ENCODE results near the gene ASXL1. TPM values are rescaled to one million over a fixed set of nuclear protein-coding genes. Genes with fewer than 3 reads are reported as not detected.

The ASXL1 gene
- polyA plus RNA-seq, 3 donors: 1.8 to 47.1 (median 2.8) TPM

DNA sequence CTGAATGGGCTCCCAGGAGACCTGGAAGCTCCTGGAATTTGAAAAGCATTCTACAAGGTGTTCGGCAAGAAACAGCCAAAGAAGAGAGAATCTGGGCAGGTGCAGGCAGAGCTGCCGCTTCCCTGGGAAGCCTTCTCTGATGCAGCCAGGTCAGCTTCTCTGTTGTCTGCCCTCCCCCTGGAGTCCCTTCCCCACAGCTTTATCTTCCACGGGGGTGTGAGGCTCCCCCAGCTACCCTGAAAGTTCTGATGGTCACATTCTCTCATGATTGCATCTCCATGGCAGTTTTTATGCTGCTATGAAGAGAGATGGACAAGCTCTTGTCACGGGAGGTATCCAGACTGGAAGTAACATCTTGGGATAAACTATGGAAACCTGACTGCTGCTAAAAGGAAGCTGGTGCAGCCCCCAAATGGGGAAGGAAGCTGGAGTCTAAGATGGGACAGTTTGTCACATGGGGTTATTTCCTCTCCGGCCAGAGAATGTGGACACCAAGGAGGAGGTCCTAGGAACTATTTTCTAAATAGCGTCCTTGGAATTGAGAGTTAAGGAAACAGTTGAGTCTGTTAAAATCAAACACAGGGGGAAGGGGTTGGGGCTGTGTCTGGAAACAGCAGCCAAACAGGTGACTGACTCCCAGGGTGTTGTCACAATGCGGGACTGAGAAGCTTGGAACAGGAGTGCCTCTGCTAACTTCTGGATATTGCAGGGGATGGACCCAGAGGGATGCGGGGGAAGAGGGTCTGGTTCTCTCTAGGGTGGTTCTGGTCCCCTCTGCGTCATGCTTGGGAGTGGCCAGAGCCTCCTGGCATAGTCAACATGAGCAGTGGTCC, 91.1 kb downstream of the ASXL1 start:
- Histone ChIP-seq H3K4me3 (replicated peaks in 1 of 3; ENCODE audit: low read depth in 2 of 3, low read length in 3 of 3) (peak overlapping the region in 1 of 3 experiments; percentile 50), H3K4me2 (replicated peaks; ENCODE audit: extremely low read depth, low read length, poor library complexity, severe bottlenecking) (peak overlapping the region; percentile 45), H4K20me1 (ENCODE audit: insufficient read depth, low read length) (peaks cover 36% of the 10 kb centered on the region), H3K4me1 (ENCODE audit: control insufficient read depth in 1 of 2, insufficient read depth in 2 of 2, low read length in 2 of 2) (peaks cover 23 to 26% of the 10 kb centered on the region in 2 donors), H3K9ac (ENCODE audit: insufficient read depth, low read length, poor library complexity, severe bottlenecking) (no peak overlapping the region), H3K27ac (ENCODE audit: low read depth in 1 of 2, low read length in 2 of 2) (peak overlapping the region; percentile 20 to 52), H3K27me3 (ENCODE audit: control insufficient read depth in 2 of 2, insufficient read depth in 2 of 2, low read length in 2 of 2) (no peaks in the 10 kb centered on the region), H3K36me3 (replicated peaks in 1 of 2; ENCODE audit: control insufficient read depth in 1 of 2, insufficient read depth in 2 of 2, low read length in 2 of 2) (peaks cover 47 to 86% of the 10 kb centered on the region in 2 donors), H3K79me2 (ENCODE audit: insufficient read depth, low read length) (no peaks in the 10 kb centered on the region), H2AFZ (ENCODE audit: insufficient read depth, low read depth, low read length, poor library complexity, severe bottlenecking) (no peak overlapping the region), H3K9me3 (replicated peaks in 1 of 2; ENCODE audit: control insufficient read depth in 1 of 2, insufficient read depth in 1 of 2, low read length in 2 of 2) (no peaks in the 10 kb centered on the region)
- H3K36me3 Mint-ChIP-seq: peaks cover 62 to 70% of the 10 kb centered on the region in 2 donors
- DNase-seq: peak; percentile 24 to 48 (median 39)
- TF ChIP-seq, protein P1, sequence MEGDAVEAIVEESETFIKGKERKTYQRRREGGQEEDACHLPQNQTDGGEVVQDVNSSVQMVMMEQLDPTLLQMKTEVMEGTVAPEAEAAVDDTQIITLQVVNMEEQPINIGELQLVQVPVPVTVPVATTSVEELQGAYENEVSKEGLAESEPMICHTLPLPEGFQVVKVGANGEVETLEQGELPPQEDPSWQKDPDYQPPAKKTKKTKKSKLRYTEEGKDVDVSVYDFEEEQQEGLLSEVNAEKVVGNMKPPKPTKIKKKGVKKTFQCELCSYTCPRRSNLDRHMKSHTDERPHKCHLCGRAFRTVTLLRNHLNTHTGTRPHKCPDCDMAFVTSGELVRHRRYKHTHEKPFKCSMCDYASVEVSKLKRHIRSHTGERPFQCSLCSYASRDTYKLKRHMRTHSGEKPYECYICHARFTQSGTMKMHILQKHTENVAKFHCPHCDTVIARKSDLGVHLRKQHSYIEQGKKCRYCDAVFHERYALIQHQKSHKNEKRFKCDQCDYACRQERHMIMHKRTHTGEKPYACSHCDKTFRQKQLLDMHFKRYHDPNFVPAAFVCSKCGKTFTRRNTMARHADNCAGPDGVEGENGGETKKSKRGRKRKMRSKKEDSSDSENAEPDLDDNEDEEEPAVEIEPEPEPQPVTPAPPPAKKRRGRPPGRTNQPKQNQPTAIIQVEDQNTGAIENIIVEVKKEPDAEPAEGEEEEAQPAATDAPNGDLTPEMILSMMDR (IDR thresholded peaks at IDR 0.05): no peak
- peaks cover 0 to 2% (median 0%) of the 10 kb centered on the region in 7 donors for H3K9me3 Mint-ChIP-seq
- intact Hi-C loops (cut with micrococcal nuclease): no loop called here
- peaks cover 0 to 4% (median 0%) of the 10 kb centered on the region in 3 donors for H3K27me3 Mint-ChIP-seq (ENCODE audit: low read depth in 3 of 3)
- peaks cover 34% of the 10 kb centered on the region for H3K4me1 Mint-ChIP-seq
- WGBS (ENCODE audit: insufficient coverage): 59% methylated on average over 7 of the region's 9 CpGs
- H3K27ac Mint-ChIP-seq: peak overlapping the region; percentile 51 to 82 (median 77)
- H3K4me3 Mint-ChIP-seq: peak overlapping the region; percentile 64 to 84

- H4K20me1 ChIP-seq (ENCODE audit: insufficient read depth, low read length): peaks cover 36% of the 10 kb centered on the region
- H3K4me2 ChIP-seq (replicated peaks; ENCODE audit: extremely low read depth, low read length, poor library complexity, severe bottlenecking): peak overlapping the region; percentile 45
- Mint-ChIP-seq H3K27ac (peak overlapping the region in 6 of 7 donors; percentile 49 to 82 (median 74)), H3K27me3 (ENCODE audit: low read depth in 3 of 3) (peaks cover 0 to 4% (median 0%) of the 10 kb centered on the region in 3 donors), H3K36me3 (peaks cover 60 to 70% of the 10 kb centered on the region in 2 donors), H3K4me1 (peaks cover 34% of the 10 kb centered on the region), H3K9me3 (peaks cover 0 to 2% (median 0%) of the 10 kb centered on the region in 7 donors), H3K4me3 (peak overlapping the region; percentile 64 to 84)
- no peak overlapping the region for H2AFZ ChIP-seq (ENCODE audit: insufficient read depth, low read depth, low read length, poor library complexity, severe bottlenecking)
- no peak for DNase-seq
- peaks cover 46 to 84% of the 10 kb centered on the region in 2 donors for H3K36me3 ChIP-seq (replicated peaks in 1 of 2; ENCODE audit: control insufficient read depth in 1 of 2, insufficient read depth in 2 of 2, low read length in 2 of 2)
- 45% methylated on average over 7 of the region's 8 CpGs for WGBS (ENCODE audit: insufficient coverage)
- intact Hi-C loops (cut with micrococcal nuclease): no loop called here
- peak overlapping the region in 1 of 3 experiments; percentile 50 for H3K4me3 ChIP-seq (replicated peaks in 1 of 3; ENCODE audit: low read depth in 2 of 3, low read length in 3 of 3)
- peak overlapping the region; percentile 32 for H3K9ac ChIP-seq (ENCODE audit: insufficient read depth, low read length, poor library complexity, severe bottlenecking)
- peak overlapping the region; percentile 20 to 52 for H3K27ac ChIP-seq (ENCODE audit: low read depth in 1 of 2, low read length in 2 of 2)
- TF ChIP-seq, protein P1 (IDR thresholded peaks at IDR 0.05): no peak
- H3K4me1 ChIP-seq (ENCODE audit: control insufficient read depth in 1 of 2, insufficient read depth in 2 of 2, low read length in 2 of 2): peaks cover 23 to 26% of the 10 kb centered on the region in 2 donors
- no peaks in the 10 kb centered on the region for H3K27me3 ChIP-seq (ENCODE audit: control insufficient read depth in 2 of 2, insufficient read depth in 2 of 2, low read length in 2 of 2)
- no peaks in the 10 kb centered on the region for H3K79me2 ChIP-seq (ENCODE audit: insufficient read depth, low read length)
- no peaks in the 10 kb centered on the region for H3K9me3 ChIP-seq (replicated peaks in 1 of 2; ENCODE audit: control insufficient read depth in 1 of 2, insufficient read depth in 1 of 2, low read length in 2 of 2)
These were observed 91.8 kb downstream of the ASXL1 start for GRCh38 chr20:32449890-32450401.
